HEK293 (cell line): ENCODE data around the gene SLC5A4.

ENCODE experiments used
- CTCF ChIP-seq: fragments of 450-650 bp; formaldehyde crosslinking; IDR thresholded peaks from 2 replicates; pipeline ENCODE4 v1.5.1; 2016; ENCODE audit warnings: missing biosample characterization, missing genetic modification characterization
- MYNN ChIP-seq: fragments of 450-650 bp; formaldehyde crosslinking; IDR thresholded peaks from 2 replicates; pipeline ENCODE4 v1.5.1; 2016; ENCODE audit warnings: missing biosample characterization, missing genetic modification characterization, borderline replicate concordance
- REST ChIP-seq: fragments of 450-650 bp; formaldehyde crosslinking; IDR thresholded peaks from 2 replicates; pipeline ENCODE4 v1.5.1; 2016; ENCODE audit warnings: missing biosample characterization, missing genetic modification characterization
- SETDB1 ChIP-seq: IDR thresholded peaks from one replicate; pipeline ENCODE4 v1.6.1; 2017; ENCODE audit warnings: mild to moderate bottlenecking, low read length, moderate library complexity, mixed read lengths; ENCODE audit not compliant: insufficient read length
- ZBTB44 ChIP-seq: fragments of 450-650 bp; IDR thresholded peaks from 2 replicates; pipeline ENCODE4 v1.5.1; 2018; ENCODE audit warnings: missing biosample characterization, mild to moderate bottlenecking, missing genetic modification characterization
- ZNF133 ChIP-seq: fragments of 450-650 bp; formaldehyde crosslinking; IDR thresholded peaks from 2 replicates; pipeline ENCODE4 v1.5.1; 2016; ENCODE audit warnings: missing biosample characterization, missing genetic modification characterization
- ZNF19 ChIP-seq: fragments of 450-650 bp; formaldehyde crosslinking; IDR thresholded peaks from 2 replicates; pipeline ENCODE4; 2016; ENCODE audit warnings: missing biosample characterization, missing genetic modification characterization, low read depth
- ZNF501 ChIP-seq: fragments of 450-650 bp; formaldehyde crosslinking; IDR thresholded peaks from 2 replicates; pipeline ENCODE4 v1.5.1; 2016; ENCODE audit warnings: missing biosample characterization, missing genetic modification characterization
- ZNF704 ChIP-seq: fragments of 450-650 bp; formaldehyde crosslinking; IDR thresholded peaks from 2 replicates; pipeline ENCODE4 v1.5.1; 2016; ENCODE audit warnings: missing biosample characterization, missing genetic modification characterization
- ZNF76 ChIP-seq: fragments of 450-650 bp; formaldehyde crosslinking; IDR thresholded peaks from 2 replicates; pipeline ENCODE4; 2016; ENCODE audit warnings: low read depth, missing biosample characterization, missing genetic modification characterization, borderline replicate concordance

- TF ChIP-seq CTCF (tag by site-specific recombination) (no peak), REST (no peak), ZBTB44 (no peak), ZNF76 (tag by site-specific recombination) (no peak), ZNF19 (tag by site-specific recombination) (no peak), MYNN (tag by site-specific recombination) (no peak), ZNF501 (tag by site-specific recombination) (no peak), ZNF704 (tag by site-specific recombination) (no peak), SETDB1 (no peak), ZNF133 (tag by site-specific recombination) (no peak)
Measured at GRCh38 chr22:32199961-32200360, 55.2 kb downstream of the SLC5A4 start.
